Subcutaneous adipose tissue (tissue), 4 donors: Measurements from ENCODE around the gene CCBE1. TPM values are rescaled to one million over a fixed set of nuclear protein-coding genes. Genes with fewer than 3 reads are reported as not detected.

ENCODE experiments used
- total RNA-seq, 4 donors: library from RNA; depleted of rRNA; stranded (reverse); fragments of >200 nt; gene quantifications; one replicate each; pipeline ENCODE4 v1.1.0, GENCODE V29; 2016
- TF ChIP-seq, protein P1 (sequence below): fragments of 450-650 bp; IDR thresholded peaks from one replicate; pipeline ENCODE4 v1.5.1; 2016; ENCODE audit warnings: low read depth, mild to moderate bottlenecking, control low read depth, antibody characterized with exemption, moderate library complexity

CCBE1 gene
- total RNA-seq, 4 donors from 2014 or later = 2.6 to 12.4 (median 6.1) TPM

DNA sequence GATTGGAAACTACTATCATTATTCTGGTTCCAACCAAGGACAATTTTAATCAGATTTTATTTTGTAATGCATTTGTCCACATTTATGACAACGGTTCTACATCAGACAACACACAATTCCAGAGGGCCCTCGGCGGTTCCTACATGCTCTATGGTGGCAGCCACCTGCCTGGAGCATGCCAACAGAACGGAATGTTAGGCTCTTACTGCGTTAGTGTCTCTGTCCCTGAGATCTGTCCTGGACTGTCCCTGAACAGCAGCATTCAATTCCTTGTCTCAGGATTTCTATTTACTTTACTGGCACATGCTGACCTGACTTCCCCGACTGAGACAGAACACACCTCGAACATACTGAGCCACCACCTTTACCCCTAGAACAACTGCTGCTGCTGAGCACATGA is 117.7 kb downstream of the CCBE1 start:
- TF ChIP-seq, protein P1, sequence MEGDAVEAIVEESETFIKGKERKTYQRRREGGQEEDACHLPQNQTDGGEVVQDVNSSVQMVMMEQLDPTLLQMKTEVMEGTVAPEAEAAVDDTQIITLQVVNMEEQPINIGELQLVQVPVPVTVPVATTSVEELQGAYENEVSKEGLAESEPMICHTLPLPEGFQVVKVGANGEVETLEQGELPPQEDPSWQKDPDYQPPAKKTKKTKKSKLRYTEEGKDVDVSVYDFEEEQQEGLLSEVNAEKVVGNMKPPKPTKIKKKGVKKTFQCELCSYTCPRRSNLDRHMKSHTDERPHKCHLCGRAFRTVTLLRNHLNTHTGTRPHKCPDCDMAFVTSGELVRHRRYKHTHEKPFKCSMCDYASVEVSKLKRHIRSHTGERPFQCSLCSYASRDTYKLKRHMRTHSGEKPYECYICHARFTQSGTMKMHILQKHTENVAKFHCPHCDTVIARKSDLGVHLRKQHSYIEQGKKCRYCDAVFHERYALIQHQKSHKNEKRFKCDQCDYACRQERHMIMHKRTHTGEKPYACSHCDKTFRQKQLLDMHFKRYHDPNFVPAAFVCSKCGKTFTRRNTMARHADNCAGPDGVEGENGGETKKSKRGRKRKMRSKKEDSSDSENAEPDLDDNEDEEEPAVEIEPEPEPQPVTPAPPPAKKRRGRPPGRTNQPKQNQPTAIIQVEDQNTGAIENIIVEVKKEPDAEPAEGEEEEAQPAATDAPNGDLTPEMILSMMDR = no peak

DNA sequence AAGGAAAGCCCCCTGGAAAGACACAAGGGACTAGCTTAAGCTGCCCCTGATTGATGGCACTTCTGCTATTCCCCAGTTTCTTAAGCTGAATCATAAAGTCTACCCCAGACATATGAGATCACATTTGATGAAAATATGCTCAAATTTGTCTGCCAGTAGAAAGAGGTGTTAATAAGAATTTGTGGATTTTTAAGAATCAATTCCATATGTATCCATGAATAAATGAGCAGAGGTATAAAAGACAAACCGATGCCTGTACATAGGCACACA is 119.9 kb downstream of the CCBE1 start:
- TF ChIP-seq, protein P1 = no peak

DNA sequence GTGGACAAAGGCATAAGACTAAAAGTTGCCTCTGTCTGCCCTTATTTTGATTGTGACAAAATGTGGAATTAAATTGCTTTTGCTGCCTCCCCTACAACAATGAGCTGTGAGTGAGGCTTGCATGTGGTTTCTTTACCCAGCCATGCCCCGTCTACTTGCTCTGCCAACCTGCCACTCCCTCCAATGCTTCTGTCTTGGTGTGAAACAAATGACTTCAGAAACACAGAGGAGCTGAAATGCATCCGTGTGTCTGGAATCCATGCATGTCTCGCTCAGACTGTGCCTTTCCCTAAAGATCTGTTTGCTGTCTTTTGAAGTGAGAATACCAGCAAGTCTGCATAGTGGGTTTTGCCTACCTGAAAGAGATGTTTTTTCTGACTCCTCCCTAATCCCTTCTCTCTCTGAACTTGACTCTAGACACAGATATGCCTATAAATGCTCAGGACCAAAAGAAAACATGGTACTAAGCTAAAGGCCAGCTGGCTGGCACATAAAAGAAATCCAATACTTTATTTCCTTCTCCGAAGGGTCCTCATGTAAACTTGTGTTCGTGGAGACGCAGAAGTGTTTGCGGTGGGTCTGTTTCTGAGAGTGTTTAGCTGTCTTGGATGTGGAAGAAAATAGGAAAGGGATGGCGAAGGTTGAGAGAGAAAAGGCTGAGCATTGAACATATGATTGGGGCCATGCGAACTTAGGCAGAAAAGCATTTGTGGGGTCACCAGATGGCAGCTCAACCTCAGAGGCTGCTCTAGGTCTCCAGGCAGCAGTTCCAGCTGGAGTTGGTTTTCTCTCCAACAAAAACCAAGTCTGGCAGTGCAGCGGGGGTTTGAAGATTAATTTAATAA is 120.5 kb downstream of the CCBE1 start:
- TF ChIP-seq, protein P1 = no peak

DNA sequence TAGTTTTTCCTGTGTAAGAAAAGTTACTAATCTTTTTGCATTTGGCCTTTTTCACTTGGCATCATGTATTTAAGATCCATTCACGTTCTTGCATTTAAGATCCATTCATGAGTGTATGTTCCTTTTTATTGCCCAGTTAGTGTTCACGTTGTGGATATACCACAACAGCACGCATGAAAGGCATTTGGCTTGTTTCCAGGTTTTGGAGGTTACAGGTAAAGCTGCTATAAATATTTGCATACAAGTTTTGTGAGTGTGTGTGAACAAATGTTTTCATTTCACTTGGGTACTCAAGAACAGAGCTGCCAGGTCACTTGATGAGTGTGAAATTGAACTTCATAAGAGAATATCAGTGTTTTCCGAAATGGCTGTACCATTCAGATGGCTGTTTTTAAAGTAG is 121.2 kb downstream of the CCBE1 start:
- TF ChIP-seq, protein P1 = no peak

DNA sequence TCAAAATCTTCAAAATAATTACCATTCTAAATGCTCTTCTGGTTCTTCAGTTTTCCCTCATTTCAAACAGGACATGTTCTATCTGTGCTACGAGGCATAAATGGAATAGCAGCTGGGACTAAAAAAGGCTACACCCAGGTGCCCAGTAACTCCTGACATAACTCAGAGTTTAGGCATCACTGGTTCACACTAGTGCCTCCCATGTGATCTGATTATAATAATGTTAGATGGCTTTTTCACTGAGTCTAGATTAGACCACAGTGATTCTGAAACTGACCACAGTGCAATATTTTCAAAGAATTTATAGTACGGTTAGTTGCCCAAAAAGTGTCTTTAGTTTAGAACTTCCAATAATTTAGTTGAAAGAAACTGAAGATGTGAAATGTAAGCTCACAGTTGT is 123.3 kb downstream of the CCBE1 start:
- TF ChIP-seq, protein P1 = no peak

DNA sequence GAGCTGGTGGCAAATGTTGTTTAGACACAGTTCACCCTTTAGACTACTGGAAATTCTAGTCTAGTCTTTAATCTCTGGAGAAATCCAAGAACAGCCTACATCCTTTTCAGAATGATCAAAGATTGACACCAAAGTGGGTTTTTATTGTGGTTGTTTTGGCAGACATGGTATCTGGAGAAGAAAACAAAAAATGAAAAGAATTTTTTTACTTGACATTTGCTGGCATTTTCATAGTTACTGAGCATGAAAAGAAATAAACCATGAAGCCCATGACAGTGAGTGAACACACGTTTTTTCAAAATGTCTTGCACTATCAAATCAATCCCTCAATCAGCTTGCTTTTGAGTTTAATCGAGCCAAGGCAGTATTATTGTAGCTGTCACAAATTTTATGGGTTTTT is 125.3 kb downstream of the CCBE1 start:
- TF ChIP-seq, protein P1 = no peak

DNA sequence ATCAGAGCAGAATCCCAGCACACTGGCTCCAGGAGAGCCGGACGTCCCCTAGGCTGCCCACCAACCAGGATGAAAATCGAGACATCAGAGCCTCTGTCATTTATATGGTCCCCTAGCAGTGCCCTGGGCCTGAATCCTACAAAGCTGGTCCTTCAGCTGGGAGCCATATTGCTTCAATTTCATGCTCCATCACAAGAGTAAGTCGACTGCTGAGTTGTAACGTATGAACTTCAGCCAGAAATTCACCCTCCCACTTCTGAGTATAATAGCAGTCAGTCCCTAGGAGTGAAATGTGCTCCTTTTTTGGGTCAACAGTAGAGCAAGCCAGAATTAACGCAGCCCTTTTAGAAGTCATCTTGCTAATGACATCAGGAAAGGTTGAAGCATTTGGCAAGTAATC is 126.4 kb downstream of the CCBE1 start:
- TF ChIP-seq, protein P1 = no peak
